Femur (tissue), 1 donor: ENCODE results near the gene AIFM2.
"Not testable (repeated sequence)": the region's sequence is repeated elsewhere in the genome, so short reads cannot be mapped to it uniquely, and the experiment has no call there.

Experiments
- DNase-seq: peaks from one replicate; pipeline ENCODE4 v3.0.0-alpha.2; 2017

AIFM2 gene

GRCh38 chr10:70132098-70133029, at the start of gene AIFM2:
TSS of gene AIFM2 (minus strand) at chr10:70132825. CDS start at chr10:70124084, 8,741 bp downstream.
- DNase-seq: peak; percentile 67

- DNase-seq: not testable (repeated sequence)
These were observed 46.6 kb upstream of the AIFM2 start for GRCh38 chr10:70179209-70179608.

GRCh38 chr10:70178139-70178725, 45.6 kb upstream of the AIFM2 start:
- no peak for DNase-seq

GRCh38 chr10:70176441-70176840, 43.8 kb upstream of the AIFM2 start:
- DNase-seq: no peak

- DNase-seq: no peak
These were observed 42.9 kb upstream of the AIFM2 start for GRCh38 chr10:70175516-70175915.

- no peak for DNase-seq
These were observed 41.6 kb upstream of the AIFM2 start for GRCh38 chr10:70174058-70174741.

- no peak for DNase-seq
These were observed 37.2 kb upstream of the AIFM2 start for GRCh38 chr10:70169649-70170364.

GRCh38 chr10:70169011-70169410, 36.4 kb upstream of the AIFM2 start:
- DNase-seq: no peak

- no peak for DNase-seq
These were observed 34.6 kb upstream of the AIFM2 start for GRCh38 chr10:70167246-70167645.

- no peak for DNase-seq
These were observed 33.8 kb upstream of the AIFM2 start for GRCh38 chr10:70166394-70166793.

GRCh38 chr10:70164163-70164562, 31.5 kb upstream of the AIFM2 start:
- DNase-seq: no peak

GRCh38 chr10:70163448-70163847, 30.8 kb upstream of the AIFM2 start:
- DNase-seq: no peak

- DNase-seq: no peak
These were observed 30.2 kb upstream of the AIFM2 start for GRCh38 chr10:70162892-70163201.

GRCh38 chr10:70162151-70162891, 29.7 kb upstream of the AIFM2 start:
- no peak for DNase-seq

GRCh38 chr10:70160798-70161197, 28.2 kb upstream of the AIFM2 start:
- no peak for DNase-seq

GRCh38 chr10:70159366-70159765, 26.7 kb upstream of the AIFM2 start:
- not testable (repeated sequence) for DNase-seq

GRCh38 chr10:70158113-70158512, 25.5 kb upstream of the AIFM2 start:
- no peak for DNase-seq

GRCh38 chr10:70155255-70155838, 22.7 kb upstream of the AIFM2 start:
- no peak for DNase-seq

GRCh38 chr10:70148516-70148915, 15.9 kb upstream of the AIFM2 start:
- no peak for DNase-seq

GRCh38 chr10:70147259-70147625, 14.6 kb upstream of the AIFM2 start:
- peak; percentile 39 for DNase-seq

- peak; percentile 98 for DNase-seq
These were observed 14.0 kb upstream of the AIFM2 start, which contains the start of gene TYSND1 for GRCh38 chr10:70146489-70147258. TSS of gene TYSND1 (minus strand) at chr10:70146700. CDS start at chr10:70146586, 114 bp downstream.
